ENCODE measurements around the gene AP3S2. TPM values are rescaled to one million over a fixed set of nuclear protein-coding genes. Genes with fewer than 3 reads are reported as not detected.
"Not testable (repeated sequence)": the region's sequence is repeated elsewhere in the genome, so short reads cannot be mapped to it uniquely, and the experiment has no call there.

Gene AP3S2
- total and polyA plus RNA-seq, 2 of the 13 experiments (the other 11 are each of a cell fraction or from before 2014, with no cell fraction given) = 17.6 to 44.4 TPM

- H2AFZ ChIP-seq (ENCODE audit: low read length); BruUV-seq (replicated peaks); H3K27me3 ChIP-seq (ENCODE audit: control insufficient read depth in 1 of 2, insufficient read depth in 2 of 2, low read length in 2 of 2); H3K27ac ChIP-seq (ENCODE audit: extremely low read length, insufficient read depth, low read length); intact Hi-C loops (cut with micrococcal nuclease; ENCODE audit: unreplicated experiment); H3K79me2 ChIP-seq (ENCODE audit: insufficient read depth, low read length); FAIRE-seq; DNase-seq (ENCODE audit: low spot score); H3K4me1 ChIP-seq (ENCODE audit: insufficient read depth, low read length); H3K9ac ChIP-seq (ENCODE audit: insufficient read depth, low read depth, low read length); in situ Hi-C loops (cut with HindIII; ENCODE audit: extremely low pct_ligation_motif_present, low pct_unique_long_range_greater_than_20kb); ATAC-seq; H3K4me2 ChIP-seq (ENCODE audit: low read depth, low read length); H3K9me3 ChIP-seq (ENCODE audit: low read length); CTCF ChIA-PET (ENCODE audit: low intra/inter-chr PET ratio, low total read pairs); H3K36me3 ChIP-seq (replicated peaks in 1 of 2; ENCODE audit: control insufficient read depth in 1 of 2, insufficient read depth in 2 of 2, low read length in 2 of 2); H3K4me3 ChIP-seq (replicated peaks in 1 of 3; ENCODE audit: insufficient read depth in 1 of 3, low read depth in 2 of 3, low read length in 3 of 3); H4K20me1 ChIP-seq (ENCODE audit: insufficient read depth, low read length); POLR2A ChIA-PET: not testable (repeated sequence)
- 56% methylated on average over 2 of the region's 2 CpGs for WGBS (ENCODE audit: low lambda C conversion rate)
- peak; percentile 86 for TF ChIP-seq SRSF9 (IDR thresholded peaks at IDR 0.05; ENCODE audit: borderline replicate concordance, insufficient read depth, low read depth, low read length, poor library complexity, severe bottlenecking)
Measured at GRCh38 chr15:89939377-89939776, 45.6 kb upstream of the AP3S2 start.

DNA sequence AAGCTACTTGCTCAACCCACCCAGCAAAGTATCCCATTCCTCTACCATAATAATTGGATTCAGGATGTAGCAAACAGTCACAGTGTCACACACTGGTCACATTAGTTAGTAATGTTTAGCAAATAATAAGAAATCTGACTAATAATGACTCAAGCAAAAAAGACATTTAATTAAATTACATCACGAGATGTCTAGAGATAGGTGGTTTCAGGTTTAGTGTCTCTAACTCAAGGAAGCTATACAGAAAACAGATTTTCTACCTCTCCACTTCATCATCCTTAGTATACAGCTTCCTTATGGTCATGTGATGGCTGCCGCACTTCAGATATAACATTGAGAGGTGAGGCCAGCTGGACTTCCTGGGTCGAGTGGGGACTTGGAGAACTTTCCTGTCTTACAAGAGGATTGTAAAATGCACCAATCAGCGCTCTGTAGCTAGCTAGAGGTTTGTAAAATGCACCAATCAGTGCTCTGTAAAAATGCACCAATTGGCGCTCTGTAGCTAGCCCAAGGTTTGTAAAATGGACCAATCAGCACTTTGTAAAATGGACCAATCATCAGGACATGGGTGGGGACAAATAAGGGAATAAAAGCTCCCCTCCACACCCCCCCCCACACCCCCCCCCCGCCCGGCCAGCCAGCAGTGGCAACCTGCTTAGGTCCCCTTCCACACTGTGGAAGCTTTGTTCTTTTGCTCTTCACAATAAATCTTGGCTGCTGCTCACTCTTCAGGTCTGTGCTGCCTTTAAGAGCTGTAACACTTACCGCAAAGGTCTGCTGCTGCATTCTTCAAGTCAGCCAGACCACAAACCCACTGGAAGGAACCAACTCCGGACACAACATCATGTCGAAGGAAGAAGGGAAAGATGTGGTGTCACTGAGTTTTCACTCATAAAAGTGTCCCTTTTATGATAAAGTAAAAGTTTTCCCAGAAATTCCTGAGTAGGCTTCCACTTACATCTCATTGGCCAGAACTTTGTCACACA, 43.9 kb upstream of the AP3S2 start:
- no peak overlapping the region for H3K9ac ChIP-seq (ENCODE audit: insufficient read depth, low read depth, low read length)
- WGBS (ENCODE audit: low lambda C conversion rate) = 43% methylated on average over 9 of the region's 10 CpGs
- H3K27ac ChIP-seq (ENCODE audit: extremely low read length, insufficient read depth, low read length) = no peak overlapping the region
- ATAC-seq (no peak), FAIRE-seq (no peak), DNase-seq (ENCODE audit: low spot score) (no peak)
- in situ Hi-C loops (cut with HindIII; ENCODE audit: extremely low pct_ligation_motif_present, low pct_unique_long_range_greater_than_20kb) = no loop called here
- intact Hi-C loops (cut with micrococcal nuclease; ENCODE audit: unreplicated experiment) = no loop called here
- no peaks in the 10 kb centered on the region for H3K79me2 ChIP-seq (ENCODE audit: insufficient read depth, low read length)
- H4K20me1 ChIP-seq (ENCODE audit: insufficient read depth, low read length) = no peaks in the 10 kb centered on the region
- POLR2A ChIA-PET = no interaction called here
- no peak overlapping the region for H3K4me2 ChIP-seq (ENCODE audit: low read depth, low read length)
- CTCF ChIA-PET (ENCODE audit: low intra/inter-chr PET ratio, low total read pairs) = no interaction called here
- H3K4me1 ChIP-seq (ENCODE audit: insufficient read depth, low read length) = no peaks in the 10 kb centered on the region
- no peaks in the 10 kb centered on the region for H3K9me3 ChIP-seq (ENCODE audit: low read length)
- H3K36me3 ChIP-seq (replicated peaks in 1 of 2; ENCODE audit: control insufficient read depth in 1 of 2, insufficient read depth in 2 of 2, low read length in 2 of 2) = no peaks in the 10 kb centered on the region
- no peak overlapping the region for H2AFZ ChIP-seq (ENCODE audit: low read length)
- H3K27me3 ChIP-seq (ENCODE audit: control insufficient read depth in 1 of 2, insufficient read depth in 2 of 2, low read length in 2 of 2) = peaks cover 0 to 14% of the 10 kb centered on the region in 2 experiments; a peak in 2 of 5 replicates
- no TSS peak for BruUV-seq (replicated peaks)
- no peak overlapping the region for H3K4me3 ChIP-seq (replicated peaks in 1 of 3; ENCODE audit: insufficient read depth in 1 of 3, low read depth in 2 of 3, low read length in 3 of 3)
- no peak for TF ChIP-seq ZNF792 (CRISPR knock-in tag; IDR thresholded peaks at IDR 0.05)
- TF ChIP-seq RCOR2 (CRISPR knock-in tag; IDR thresholded peaks at IDR 0.05) = no peak
- TF ChIP-seq DZIP1 (CRISPR knock-in tag; IDR thresholded peaks at IDR 0.05) = no peak
- TF ChIP-seq ZNF709 (CRISPR knock-in tag; IDR thresholded peaks at IDR 0.05) = no peak
- TF ChIP-seq YY1 (IDR thresholded peaks at IDR 0.05; ENCODE audit: insufficient read depth, insufficient replicate concordance, low read depth, low read length) = no peak
- TF ChIP-seq ARID2 (CRISPR knock-in tag; IDR thresholded peaks at IDR 0.05; ENCODE audit: borderline replicate concordance) = no peak
- TF ChIP-seq SMAD9 (CRISPR knock-in tag; IDR thresholded peaks at IDR 0.05) = no peak
- no peak for TF ChIP-seq ZNF530 (CRISPR knock-in tag; IDR thresholded peaks at IDR 0.05; ENCODE audit: low read depth)
- no peak for TF ChIP-seq TGIF2 (CRISPR knock-in tag; IDR thresholded peaks at IDR 0.05)
- TF ChIP-seq SMAD1 (CRISPR knock-in tag; IDR thresholded peaks at IDR 0.05; ENCODE audit: borderline replicate concordance, low read depth) = no peak
- TF ChIP-seq CBX5 (CRISPR knock-in tag; IDR thresholded peaks at IDR 0.05; ENCODE audit: borderline replicate concordance) = no peak
- no peak for TF ChIP-seq POLR2AphosphoS5 (IDR thresholded peaks at IDR 0.05; ENCODE audit: low read depth, low read length)

Measured in HepG2 (cell line).